A673 (cell line): ENCODE measurements around the gene CASZ1.

Experiments
- CTCF ChIP-seq: fragments of 300-800, 200-600 bp; sonication (generic); conservative IDR thresholded peaks from 2 replicates; pipeline ENCODE4 v1.5.1; 2017; ENCODE audit warnings: low read depth, mild to moderate bottlenecking, antibody characterized with exemption, low read length, moderate library complexity, mixed read lengths
- EZH2 ChIP-seq: fragments of 200-600 bp; sonication (generic); IDR thresholded peaks from 2 replicates; pipeline ENCODE4 v1.6.1; 2017; ENCODE audit warnings: borderline replicate concordance, low read depth, mild to moderate bottlenecking, mixed read lengths, antibody characterized with exemption, low read length; ENCODE audit not compliant: poor library complexity, severe bottlenecking

- no peak for TF ChIP-seq CTCF
- TF ChIP-seq EZH2 = no peak
Observed at GRCh38 chr1:10784998-10785727, 11.3 kb downstream of the CASZ1 start.
